ENCODE measurements around the gene GPRC5B. TPM values are rescaled to one million over a fixed set of nuclear protein-coding genes. Genes with fewer than 3 reads are reported as not detected.

GPRC5B gene
- polyA plus RNA-seq, 1 donor: 46.8 TPM

- Histone ChIP-seq H3K4me3 (ENCODE audit: low read length) (no peak overlapping the region), H3K36me3 (ENCODE audit: control insufficient read depth, insufficient read depth, low read length) (peaks cover 34% of the 10 kb centered on the region), H3K9me3 (ENCODE audit: control insufficient read depth, low read depth, low read length) (no peaks in the 10 kb centered on the region), H3K27me3 (ENCODE audit: control insufficient read depth, insufficient read depth, low read length) (no peaks in the 10 kb centered on the region), H3K4me1 (ENCODE audit: control insufficient read depth, insufficient read depth, low read length) (peaks cover 3% of the 10 kb centered on the region), H3K27ac (ENCODE audit: low read length) (no peak overlapping the region)
- no CpG with 5 or more reads among the region's 8 CpGs for WGBS (ENCODE audit: insufficient coverage, low lambda C conversion rate)
- DNase-seq: no peak
These were observed 10.6 kb downstream of the GPRC5B start for GRCh38 chr16:19874026-19874425.

DNA sequence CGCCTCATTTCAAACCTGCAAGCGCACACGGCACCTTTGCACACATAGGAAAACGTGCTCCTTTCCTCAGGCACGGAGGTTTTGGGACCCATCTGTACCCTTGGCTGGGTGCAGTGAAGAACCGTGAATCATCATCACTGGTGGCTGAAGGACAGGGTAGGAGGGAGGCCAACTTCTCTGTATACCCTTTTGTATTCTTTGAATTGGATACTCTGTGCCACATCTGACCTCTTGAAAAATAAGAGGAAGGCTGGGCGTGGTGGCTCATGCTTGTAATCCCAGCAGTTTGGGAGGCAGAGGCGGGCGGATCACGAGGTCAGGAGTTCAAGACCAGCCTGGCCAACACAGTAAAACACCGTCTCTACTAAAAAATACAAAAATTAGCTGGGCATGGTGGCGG lies 11.7 kb downstream of the GPRC5B start:
- Histone ChIP-seq H3K4me1 (ENCODE audit: control insufficient read depth, insufficient read depth, low read length) (no peaks in the 10 kb centered on the region), H3K27ac (ENCODE audit: low read length) (no peak overlapping the region), H3K4me3 (ENCODE audit: low read length) (no peak overlapping the region), H3K27me3 (ENCODE audit: control insufficient read depth, insufficient read depth, low read length) (no peaks in the 10 kb centered on the region), H3K36me3 (ENCODE audit: control insufficient read depth, insufficient read depth, low read length) (peaks cover 35% of the 10 kb centered on the region), H3K9me3 (ENCODE audit: control insufficient read depth, low read depth, low read length) (no peaks in the 10 kb centered on the region)
- DNase-seq: no peak
- WGBS (ENCODE audit: insufficient coverage, low lambda C conversion rate): no CpG with 5 or more reads among the region's 12 CpGs

DNA sequence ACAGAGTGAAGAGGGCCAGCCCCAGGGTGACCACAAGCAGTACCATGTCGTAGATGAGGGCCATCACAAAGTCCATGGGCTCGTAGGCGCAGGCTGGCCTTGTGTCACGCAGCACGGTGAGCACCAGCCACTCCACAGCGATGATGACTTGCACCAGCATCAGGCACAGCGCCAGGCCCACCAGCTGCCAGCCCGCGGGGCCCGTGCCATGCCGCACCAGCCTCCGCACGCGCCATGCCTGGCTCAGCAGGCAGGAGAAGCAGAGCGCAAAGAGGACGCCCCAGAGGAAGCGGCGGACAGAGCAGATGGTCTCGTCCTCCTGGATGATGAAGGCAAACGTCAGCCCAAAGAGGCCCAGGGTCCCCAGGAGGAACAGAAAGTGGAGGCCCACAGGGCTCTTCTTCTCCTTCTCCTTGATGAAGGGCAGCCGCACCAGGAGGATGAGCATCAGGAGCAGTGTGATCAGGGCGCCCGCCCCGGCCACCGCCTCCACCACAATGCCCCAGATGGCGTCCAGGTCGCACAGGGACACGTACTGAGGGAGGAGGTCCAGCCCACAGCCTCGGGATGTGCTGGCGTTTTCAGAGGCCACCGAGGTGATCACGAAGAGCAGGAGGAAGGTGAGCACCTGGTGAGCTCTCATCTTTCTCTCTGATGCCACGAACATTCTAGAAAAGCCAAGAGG lies 12.3 kb downstream of the GPRC5B start:
- WGBS (ENCODE audit: insufficient coverage, low lambda C conversion rate): no CpG with 5 or more reads among the region's 33 CpGs
- Histone ChIP-seq H3K27ac (ENCODE audit: low read length) (no peak overlapping the region), H3K4me3 (ENCODE audit: low read length) (no peak overlapping the region), H3K4me1 (ENCODE audit: control insufficient read depth, insufficient read depth, low read length) (no peaks in the 10 kb centered on the region), H3K9me3 (ENCODE audit: control insufficient read depth, low read depth, low read length) (no peaks in the 10 kb centered on the region), H3K27me3 (ENCODE audit: control insufficient read depth, insufficient read depth, low read length) (no peaks in the 10 kb centered on the region), H3K36me3 (ENCODE audit: control insufficient read depth, insufficient read depth, low read length) (peaks cover 38% of the 10 kb centered on the region)
- no peak for DNase-seq

GRCh38 chr16:19871721-19872120 lies 12.9 kb downstream of the GPRC5B start:
- H3K27ac ChIP-seq (ENCODE audit: low read length): no peak overlapping the region
- H3K36me3 ChIP-seq (ENCODE audit: control insufficient read depth, insufficient read depth, low read length): peaks cover 43% of the 10 kb centered on the region
- no peak for DNase-seq
- no peak overlapping the region for H3K4me3 ChIP-seq (ENCODE audit: low read length)
- no peaks in the 10 kb centered on the region for H3K9me3 ChIP-seq (ENCODE audit: control insufficient read depth, low read depth, low read length)
- no peaks in the 10 kb centered on the region for H3K4me1 ChIP-seq (ENCODE audit: control insufficient read depth, insufficient read depth, low read length)
- WGBS (ENCODE audit: insufficient coverage, low lambda C conversion rate): no CpG with 5 or more reads among the region's 20 CpGs
- no peaks in the 10 kb centered on the region for H3K27me3 ChIP-seq (ENCODE audit: control insufficient read depth, insufficient read depth, low read length)

DNA sequence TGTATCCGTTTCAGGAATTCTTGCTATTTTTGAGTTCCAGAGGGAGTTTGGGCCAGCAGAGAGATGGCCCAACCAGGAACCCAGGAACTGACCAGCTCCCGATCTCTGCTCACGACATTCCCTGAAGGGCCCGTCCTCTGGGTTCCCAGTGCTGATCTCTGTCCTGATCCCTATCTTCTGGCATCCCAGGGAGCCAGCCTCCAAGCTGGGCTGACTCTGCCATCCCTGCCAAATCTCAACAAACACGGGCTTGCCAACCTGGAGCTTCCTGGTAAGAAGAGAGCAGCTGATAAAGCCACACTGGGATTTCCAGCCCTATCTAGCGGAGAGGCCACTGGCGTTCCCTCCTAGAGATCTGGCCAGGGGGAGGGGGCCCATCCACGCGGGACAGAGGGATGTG lies 16.2 kb downstream of the GPRC5B start:
- Histone ChIP-seq H3K27ac (ENCODE audit: low read length) (no peak overlapping the region), H3K27me3 (ENCODE audit: control insufficient read depth, insufficient read depth, low read length) (no peaks in the 10 kb centered on the region), H3K9me3 (ENCODE audit: control insufficient read depth, low read depth, low read length) (no peaks in the 10 kb centered on the region), H3K36me3 (ENCODE audit: control insufficient read depth, insufficient read depth, low read length) (peaks cover 58% of the 10 kb centered on the region), H3K4me1 (ENCODE audit: control insufficient read depth, insufficient read depth, low read length) (no peaks in the 10 kb centered on the region), H3K4me3 (ENCODE audit: low read length) (no peak overlapping the region)
- WGBS (ENCODE audit: insufficient coverage, low lambda C conversion rate): 100% methylated on average over 1 of the region's 9 CpGs
- DNase-seq: no peak

GRCh38 chr16:19864566-19864965 lies 20.1 kb downstream of the GPRC5B start:
- H3K27me3 ChIP-seq (ENCODE audit: control insufficient read depth, insufficient read depth, low read length): no peaks in the 10 kb centered on the region
- H3K9me3 ChIP-seq (ENCODE audit: control insufficient read depth, low read depth, low read length): no peaks in the 10 kb centered on the region
- H3K36me3 ChIP-seq (ENCODE audit: control insufficient read depth, insufficient read depth, low read length): peaks cover 55% of the 10 kb centered on the region
- no CpG with 5 or more reads among the region's 5 CpGs for WGBS (ENCODE audit: insufficient coverage, low lambda C conversion rate)
- H3K4me1 ChIP-seq (ENCODE audit: control insufficient read depth, insufficient read depth, low read length): no peaks in the 10 kb centered on the region
- no peak overlapping the region for H3K27ac ChIP-seq (ENCODE audit: low read length)
- DNase-seq: no peak
- H3K4me3 ChIP-seq (ENCODE audit: low read length): no peak overlapping the region

DNA sequence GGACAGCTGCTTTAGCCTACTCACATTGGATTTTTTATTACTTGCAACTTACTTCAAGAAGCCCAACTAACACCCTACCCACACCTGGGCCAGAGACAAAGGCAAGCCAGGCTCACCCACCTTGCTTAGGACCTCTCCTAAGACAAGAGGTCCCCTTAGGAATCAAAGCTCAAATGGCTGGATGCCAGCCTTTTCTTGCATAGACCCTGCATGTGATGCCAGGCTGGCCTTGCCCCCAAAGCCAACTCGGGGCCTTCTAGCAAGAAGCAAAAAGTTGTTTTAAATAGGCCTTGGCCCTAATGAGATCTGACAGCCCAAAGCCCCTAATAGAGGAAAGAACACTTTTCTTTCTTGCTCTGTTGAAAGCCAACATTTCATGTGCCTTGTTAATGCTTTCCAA lies 20.7 kb downstream of the GPRC5B start:
- Histone ChIP-seq H3K4me3 (ENCODE audit: low read length) (no peak overlapping the region), H3K27ac (ENCODE audit: low read length) (no peak overlapping the region), H3K4me1 (ENCODE audit: control insufficient read depth, insufficient read depth, low read length) (no peaks in the 10 kb centered on the region), H3K27me3 (ENCODE audit: control insufficient read depth, insufficient read depth, low read length) (no peaks in the 10 kb centered on the region), H3K9me3 (ENCODE audit: control insufficient read depth, low read depth, low read length) (no peaks in the 10 kb centered on the region), H3K36me3 (ENCODE audit: control insufficient read depth, insufficient read depth, low read length) (peaks cover 59% of the 10 kb centered on the region)
- no peak for DNase-seq
- no CpG with 5 or more reads among the region's 1 CpG for WGBS (ENCODE audit: insufficient coverage, low lambda C conversion rate)

DNA sequence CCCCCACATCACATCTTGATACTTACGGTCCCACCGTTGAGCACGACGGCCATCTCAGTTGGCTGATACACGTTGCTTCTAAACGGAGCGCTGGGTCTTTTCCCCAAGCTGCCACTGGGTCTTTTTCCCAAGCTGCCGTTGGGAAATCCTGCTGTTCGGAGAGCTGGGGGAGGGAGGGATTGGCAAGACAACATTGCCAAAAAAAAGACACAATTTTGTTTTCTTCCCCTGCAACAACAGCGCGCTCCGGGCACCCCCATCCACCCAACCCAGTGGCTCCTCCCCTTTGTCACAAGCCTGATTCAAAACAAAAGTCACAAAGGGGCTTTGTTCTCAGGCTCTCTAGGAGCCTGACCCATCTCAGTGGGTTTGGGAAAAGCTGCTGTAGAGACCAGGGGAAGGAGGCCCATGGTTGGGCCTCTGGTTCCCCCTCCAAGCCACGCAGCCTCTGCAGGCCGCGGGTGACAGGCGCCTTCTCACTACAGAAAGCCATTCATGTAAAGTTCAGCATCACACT lies 22.8 kb downstream of the GPRC5B start:
- H3K36me3 ChIP-seq (ENCODE audit: control insufficient read depth, insufficient read depth, low read length): peaks cover 56% of the 10 kb centered on the region
- no peak overlapping the region for H3K27ac ChIP-seq (ENCODE audit: low read length)
- WGBS (ENCODE audit: insufficient coverage, low lambda C conversion rate): 63% methylated on average over 7 of the region's 16 CpGs
- no peak overlapping the region for H3K4me3 ChIP-seq (ENCODE audit: low read length)
- no peaks in the 10 kb centered on the region for H3K27me3 ChIP-seq (ENCODE audit: control insufficient read depth, insufficient read depth, low read length)
- H3K4me1 ChIP-seq (ENCODE audit: control insufficient read depth, insufficient read depth, low read length): no peaks in the 10 kb centered on the region
- DNase-seq: no peak
- no peaks in the 10 kb centered on the region for H3K9me3 ChIP-seq (ENCODE audit: control insufficient read depth, low read depth, low read length)

DNA sequence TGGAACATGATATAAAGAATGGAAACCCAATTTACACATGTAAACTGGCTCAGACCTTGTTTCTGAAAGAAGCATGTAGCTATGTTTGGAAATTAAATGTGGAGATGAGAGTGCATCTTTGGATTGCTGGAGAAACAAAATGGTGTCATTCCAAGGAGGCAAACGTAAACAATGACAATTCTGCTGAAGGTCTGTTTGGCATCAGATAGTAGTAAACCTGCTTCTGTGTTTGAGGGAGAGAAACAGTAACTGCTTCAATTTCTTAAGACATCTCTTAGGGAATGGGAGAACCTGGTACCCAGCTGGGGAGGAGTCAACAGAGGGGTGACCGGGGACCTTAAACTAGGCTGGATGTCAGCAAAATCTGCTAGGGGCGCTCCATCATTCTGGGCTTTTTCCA lies 23.5 kb downstream of the GPRC5B start:
- H3K9me3 ChIP-seq (ENCODE audit: control insufficient read depth, low read depth, low read length): no peaks in the 10 kb centered on the region
- H3K4me3 ChIP-seq (ENCODE audit: low read length): no peak overlapping the region
- WGBS (ENCODE audit: insufficient coverage, low lambda C conversion rate): 100% methylated on average over 1 of the region's 3 CpGs
- DNase-seq: no peak
- H3K4me1 ChIP-seq (ENCODE audit: control insufficient read depth, insufficient read depth, low read length): no peaks in the 10 kb centered on the region
- no peak overlapping the region for H3K27ac ChIP-seq (ENCODE audit: low read length)
- H3K36me3 ChIP-seq (ENCODE audit: control insufficient read depth, insufficient read depth, low read length): peaks cover 48% of the 10 kb centered on the region
- H3K27me3 ChIP-seq (ENCODE audit: control insufficient read depth, insufficient read depth, low read length): no peaks in the 10 kb centered on the region

DNA sequence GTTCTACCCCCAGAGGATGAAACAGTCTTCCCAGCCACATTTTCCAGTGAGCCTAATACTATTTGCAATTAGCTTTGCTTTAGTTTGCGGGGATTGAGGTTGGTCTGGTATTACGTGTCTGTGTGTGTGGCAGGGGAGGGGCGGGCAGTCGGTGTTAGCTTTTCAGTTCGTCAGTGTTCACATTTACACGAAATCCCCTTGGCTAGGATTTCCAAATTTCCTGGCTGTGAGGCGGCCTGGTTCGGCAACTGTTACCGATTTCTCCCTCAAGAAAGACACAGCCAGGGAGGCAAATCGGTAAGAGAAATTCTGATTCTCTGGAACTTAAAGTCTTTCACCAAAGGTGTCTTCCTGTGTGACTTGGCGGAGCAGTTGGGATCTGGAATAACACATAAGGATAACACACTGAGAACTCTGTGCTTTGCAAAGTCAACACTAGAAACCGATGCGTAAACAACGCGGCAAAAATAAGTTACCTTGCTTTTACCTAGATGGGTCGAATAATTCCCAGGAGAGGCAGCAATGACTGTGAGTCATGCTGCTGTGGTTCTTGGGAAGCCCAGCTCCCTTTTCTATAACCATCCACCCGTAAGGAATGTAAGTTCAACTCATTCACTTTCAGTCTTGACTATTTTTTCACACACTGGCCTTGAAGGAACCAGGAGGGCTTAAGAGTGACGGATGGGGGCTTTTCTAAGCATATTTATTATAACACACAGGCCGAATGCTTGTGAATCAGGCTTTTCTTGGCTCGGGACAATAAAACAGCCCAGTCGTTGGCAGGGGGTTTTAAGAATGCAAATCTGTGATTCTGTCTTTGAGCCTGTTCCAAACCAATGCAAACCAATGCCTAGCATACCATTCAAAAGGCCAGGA lies 24.2 kb downstream of the GPRC5B start:
- Histone ChIP-seq H3K4me3 (ENCODE audit: low read length) (no peak overlapping the region), H3K9me3 (ENCODE audit: control insufficient read depth, low read depth, low read length) (no peaks in the 10 kb centered on the region), H3K27me3 (ENCODE audit: control insufficient read depth, insufficient read depth, low read length) (no peaks in the 10 kb centered on the region), H3K4me1 (ENCODE audit: control insufficient read depth, insufficient read depth, low read length) (no peaks in the 10 kb centered on the region), H3K27ac (ENCODE audit: low read length) (no peak overlapping the region), H3K36me3 (ENCODE audit: control insufficient read depth, insufficient read depth, low read length) (peaks cover 48% of the 10 kb centered on the region)
- DNase-seq: no peak
- WGBS (ENCODE audit: insufficient coverage, low lambda C conversion rate): no CpG with 5 or more reads among the region's 21 CpGs

Measured in large intestine (tissue), 3 donors.